HEK293 (cell line): Measurements from ENCODE around the gene CENPM.
A peak's percentile ranks its signal among the peaks of the same experiment; 100 is the strongest.

Experiments used
- CTCF ChIA-PET: fragments of 350-600 bp; formaldehyde crosslinking; extraction: SDS; loops from one replicate; lab custom pipeline; 2021; ENCODE audit warnings: antibody characterized with exemption; lab: Yijun Ruan, JAX
- POLR2A ChIA-PET: fragments of 300-600 bp; formaldehyde crosslinking; extraction: SDS; loops from one replicate; lab custom pipeline; 2020; ENCODE audit warnings: antibody characterized with exemption, inconsistent platforms; lab: Yijun Ruan, JAX
- H3K27ac ChIP-seq: fragments of 200-500 bp; sonication (Bioruptor generic); 2 replicates; pipeline ENCODE4 v1.5.1; 2014; ENCODE audit warnings: low read depth, low read length, control low read depth, inconsistent platforms; ENCODE audit errors: extremely low read depth
- H3K36me3 ChIP-seq, 2 experiments: fragments of 200-500 bp in 1 of 2; sonication (Bioruptor generic) in 1 of 2; 1 replicate in 1 of 2; 2 replicates in 1 of 2; pipeline ENCODE4 v1.5.1; 2014 to 2017; ENCODE audit warnings: inconsistent platforms in 2 of 2, low read length in 2 of 2; ENCODE audit not compliant: control insufficient read depth in 2 of 2, insufficient read depth in 1 of 2
- H3K4me1 ChIP-seq: fragments of 200-500 bp; sonication (Bioruptor generic); 2 replicates; pipeline ENCODE4 v1.5.1; 2014; ENCODE audit warnings: mild to moderate bottlenecking, low read length, inconsistent platforms; ENCODE audit not compliant: control insufficient read depth, insufficient read depth
- H3K4me3 ChIP-seq: 2 replicates; pipeline ENCODE4 v1.5.1; 2011; ENCODE audit warnings: low read depth, mild to moderate bottlenecking, control low read depth, low read length, moderate library complexity
- H3K9me3 ChIP-seq: fragments of 200-500 bp; sonication (Bioruptor generic); 2 replicates; pipeline ENCODE4 v1.5.1; 2014; ENCODE audit warnings: low read depth, low read length, inconsistent platforms; ENCODE audit not compliant: control insufficient read depth, insufficient read depth
- EGR2 ChIP-seq: fragments of 450-650 bp; formaldehyde crosslinking; IDR thresholded peaks from 2 replicates; pipeline ENCODE4 v1.5.1; 2016; ENCODE audit warnings: low read depth, missing biosample characterization, missing genetic modification characterization
- GLIS1 ChIP-seq: fragments of 450-650 bp; formaldehyde crosslinking; IDR thresholded peaks from 2 replicates; pipeline ENCODE4 v1.5.1; 2016; ENCODE audit warnings: missing biosample characterization, missing genetic modification characterization
- MZF1 ChIP-seq: fragments of 450-650 bp; formaldehyde crosslinking; IDR thresholded peaks from 2 replicates; pipeline ENCODE4 v1.5.1; 2017; ENCODE audit warnings: missing biosample characterization, missing genetic modification characterization, borderline replicate concordance
- PRDM1 ChIP-seq: fragments of 450-650 bp; formaldehyde crosslinking; IDR thresholded peaks from 2 replicates; pipeline ENCODE4; 2016; ENCODE audit warnings: missing biosample characterization, missing genetic modification characterization
- SP7 ChIP-seq: fragments of 450-650 bp; formaldehyde crosslinking; IDR thresholded peaks from 2 replicates; pipeline ENCODE4 v1.5.1; 2016; ENCODE audit warnings: missing biosample characterization, missing genetic modification characterization
- WT1 ChIP-seq: fragments of 450-650 bp; formaldehyde crosslinking; IDR thresholded peaks from 2 replicates; pipeline ENCODE4 v1.5.1; 2016; ENCODE audit warnings: missing biosample characterization, missing genetic modification characterization
- YY2 ChIP-seq: fragments of 450-650 bp; formaldehyde crosslinking; IDR thresholded peaks from 2 replicates; pipeline ENCODE4 v1.5.1; 2016; ENCODE audit warnings: missing biosample characterization, missing genetic modification characterization
- ZBTB17 ChIP-seq: fragments of 450-650 bp; formaldehyde crosslinking; IDR thresholded peaks from 2 replicates; pipeline ENCODE4 v1.5.1; 2016; ENCODE audit warnings: missing biosample characterization, missing genetic modification characterization
- ZBTB8A ChIP-seq: fragments of 450-650 bp; formaldehyde crosslinking; IDR thresholded peaks from 2 replicates; pipeline ENCODE4 v1.5.1; 2016; ENCODE audit warnings: missing biosample characterization, missing genetic modification characterization
- ZFHX2 ChIP-seq: fragments of 450-650 bp; formaldehyde crosslinking; conservative IDR thresholded peaks from 2 replicates; pipeline ENCODE4 v1.5.1; 2016; ENCODE audit warnings: missing biosample characterization, missing genetic modification characterization
- ZNF169 ChIP-seq: fragments of 450-650 bp; formaldehyde crosslinking; IDR thresholded peaks from 2 replicates; pipeline ENCODE4 v1.5.1; 2016; ENCODE audit warnings: missing biosample characterization, missing genetic modification characterization
- ZNF214 ChIP-seq: fragments of 450-650 bp; formaldehyde crosslinking; IDR thresholded peaks from 2 replicates; pipeline ENCODE4 v1.5.1; 2017; ENCODE audit warnings: missing biosample characterization, mild to moderate bottlenecking, missing genetic modification characterization, borderline replicate concordance
- ZNF311 ChIP-seq: fragments of 450-650 bp; formaldehyde crosslinking; IDR thresholded peaks from 2 replicates; pipeline ENCODE4 v1.5.1; 2017; ENCODE audit warnings: missing biosample characterization, missing genetic modification characterization, borderline replicate concordance
- ZNF335 ChIP-seq: fragments of 450-650 bp; formaldehyde crosslinking; conservative IDR thresholded peaks from 2 replicates; pipeline ENCODE4 v1.5.1; 2016; ENCODE audit warnings: missing biosample characterization, missing genetic modification characterization
- ZNF366 ChIP-seq: fragments of 450-650 bp; formaldehyde crosslinking; conservative IDR thresholded peaks from 2 replicates; pipeline ENCODE4 v1.5.1; 2016; ENCODE audit warnings: missing biosample characterization, missing genetic modification characterization
- ZNF596 ChIP-seq: fragments of 450-650 bp; IDR thresholded peaks from 2 replicates; pipeline ENCODE4 v1.5.0; 2018; ENCODE audit warnings: missing biosample characterization, mild to moderate bottlenecking, missing genetic modification characterization, moderate library complexity
- ZNF658 ChIP-seq: fragments of 450-650 bp; formaldehyde crosslinking; IDR thresholded peaks from 2 replicates; pipeline ENCODE4; 2016; ENCODE audit warnings: missing biosample characterization, missing genetic modification characterization
- ZNF747 ChIP-seq: fragments of 450-650 bp; formaldehyde crosslinking; IDR thresholded peaks from 2 replicates; pipeline ENCODE4 v1.5.1; 2016; ENCODE audit warnings: missing biosample characterization, missing genetic modification characterization
- ZNF777 ChIP-seq: fragments of 450-650 bp; formaldehyde crosslinking; IDR thresholded peaks from 2 replicates; pipeline ENCODE4 v1.5.1; 2017; ENCODE audit warnings: missing biosample characterization, missing genetic modification characterization, borderline replicate concordance
- ZNF785 ChIP-seq: fragments of 450-650 bp; formaldehyde crosslinking; IDR thresholded peaks from 2 replicates; pipeline ENCODE4 v1.5.1; 2016; ENCODE audit warnings: missing biosample characterization, missing genetic modification characterization
- ZNF837 ChIP-seq: fragments of 450-650 bp; formaldehyde crosslinking; IDR thresholded peaks from 2 replicates; pipeline ENCODE4 v1.5.1; 2016; ENCODE audit warnings: missing biosample characterization, missing genetic modification characterization
- ZNF843 ChIP-seq: fragments of 450-650 bp; formaldehyde crosslinking; IDR thresholded peaks from 2 replicates; pipeline ENCODE4 v1.5.1; 2016; ENCODE audit warnings: missing biosample characterization, missing genetic modification characterization
- TF ChIP-seq, protein P1 (sequence below): fragments of 450-650 bp; formaldehyde crosslinking; IDR thresholded peaks from 2 replicates; pipeline ENCODE4 v1.5.1; 2016; ENCODE audit warnings: missing biosample characterization, missing genetic modification characterization
- TF ChIP-seq, protein P2 (sequence below): sonication (generic); formaldehyde crosslinking; IDR thresholded peaks from 2 replicates; pipeline ENCODE4 v1.8.1; 2022; ENCODE audit warnings: mild to moderate bottlenecking, moderate library complexity, missing genetic modification reagents
- TF ChIP-seq, protein P3 (sequence below): fragments of 450-650 bp; formaldehyde crosslinking; IDR thresholded peaks from 2 replicates; pipeline ENCODE4 v1.5.1; 2016; ENCODE audit warnings: missing biosample characterization, missing genetic modification characterization

Gene CENPM

DNA sequence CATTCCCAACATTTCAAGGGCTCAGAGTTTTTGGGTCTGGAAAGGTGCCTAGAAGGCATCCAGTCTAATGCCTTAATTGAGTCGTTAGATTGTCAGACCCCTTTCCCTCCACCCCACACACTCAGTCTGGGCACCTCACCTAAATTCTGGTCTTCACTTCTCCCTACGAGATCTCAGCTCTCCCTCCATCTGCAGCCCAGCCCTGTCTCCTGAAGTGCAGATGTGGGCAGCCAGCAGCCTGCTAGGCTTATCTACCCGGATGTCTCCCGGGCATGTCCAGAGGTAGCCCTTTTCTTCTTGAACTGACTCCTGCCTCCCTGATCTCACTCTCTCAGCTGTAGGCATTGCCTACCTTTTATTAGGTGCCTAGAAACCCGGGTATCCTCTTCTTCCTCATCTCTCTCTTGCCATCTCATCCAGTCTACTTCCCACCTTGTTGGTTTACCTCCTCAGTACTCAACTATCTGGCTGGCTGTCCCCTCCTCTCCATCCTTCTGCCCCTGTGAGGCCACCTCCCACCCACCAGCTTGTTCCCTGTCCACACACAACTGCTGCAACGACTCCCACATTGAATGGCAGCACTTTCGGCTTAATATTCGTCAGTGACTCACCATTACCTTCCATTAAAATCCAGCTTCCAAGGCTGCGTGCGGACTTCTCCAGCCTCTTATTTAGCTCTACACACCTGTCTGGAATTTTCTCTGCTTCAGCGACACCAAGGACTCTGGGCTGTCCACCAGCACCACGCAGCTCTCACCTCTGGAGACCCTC lies 28.5 kb upstream of the CENPM start:
- ChIA-PET POLR2A (interaction anchor here (0.6 to 1.2 kb wide), 2 partner anchors 29 to 1047 kb away, joined by 3 to 4 read pairs; partner anchors contain the start of gene CENPM), CTCF (interaction anchor here (0.6 to 1.9 kb wide), 4 partner anchors 9 to 229 kb away, joined by 4 to 6 read pairs (median 4); no protein-coding TSS in a partner anchor)
- H3K4me3 ChIP-seq: no peak overlapping the region
- no peaks in the 10 kb centered on the region for H3K9me3 ChIP-seq
- H3K4me1 ChIP-seq: peaks cover 3% of the 10 kb centered on the region; the same call in 1 of the 2 replicates
- no peak overlapping the region for H3K27ac ChIP-seq
- H3K36me3 ChIP-seq: no peaks in the 10 kb centered on the region
- TF ChIP-seq MZF1 (tag by site-specific recombination) (no peak), ZNF747 (tag by site-specific recombination) (no peak), ZNF169 (tag by site-specific recombination) (0 out of 2 replicates have a peak, but pooled peaks have one; percentile 70), ZNF311 (tag by site-specific recombination) (no peak), ZNF366 (0 out of 2 replicates have a peak, but pooled peaks have one; percentile 7), ZNF658 (tag by site-specific recombination) (no peak), ZFHX2 (tag by site-specific recombination) (peak; percentile 91), ZNF335 (tag by site-specific recombination) (peak; percentile 55), ZBTB8A (tag by site-specific recombination) (peak; percentile 46; the same call in 1 of the 2 replicates), ZNF596 (tag by site-specific recombination) (no peak), PRDM1 (tag by site-specific recombination) (peak; percentile 63), ZNF837 (tag by site-specific recombination) (no peak), ZBTB17 (0 out of 2 replicates have a peak, but pooled peaks have one; percentile 24), ZNF214 (tag by site-specific recombination) (no peak), WT1 (no peak), GLIS1 (tag by site-specific recombination) (peak; percentile 71), YY2 (tag by site-specific recombination) (peak; percentile 57), SP7 (tag by site-specific recombination) (no peak), ZNF777 (tag by site-specific recombination) (no peak), EGR2 (tag by site-specific recombination) (peak; percentile 91), ZNF843 (tag by site-specific recombination) (no peak), ZNF785 (tag by site-specific recombination) (no peak)
- TF ChIP-seq, protein P1, sequence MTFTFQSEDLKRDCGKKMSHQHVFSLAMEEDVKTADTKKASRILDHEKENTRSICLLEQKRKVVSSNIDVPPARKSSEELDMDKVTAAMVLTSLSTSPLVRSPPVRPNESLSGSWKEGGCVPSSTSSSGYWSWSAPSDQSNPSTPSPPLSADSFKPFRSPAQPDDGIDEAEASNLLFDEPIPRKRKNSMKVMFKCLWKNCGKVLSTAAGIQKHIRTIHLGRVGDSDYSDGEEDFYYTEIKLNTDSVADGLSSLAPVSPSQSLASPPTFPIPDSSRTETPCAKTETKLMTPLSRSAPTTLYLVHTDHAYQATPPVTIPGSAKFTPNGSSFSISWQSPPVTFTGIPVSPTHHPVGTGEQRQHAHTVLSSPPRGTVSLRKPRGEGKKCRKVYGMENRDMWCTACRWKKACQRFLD (tag by site-specific recombination): no peak
- TF ChIP-seq, protein P2, sequence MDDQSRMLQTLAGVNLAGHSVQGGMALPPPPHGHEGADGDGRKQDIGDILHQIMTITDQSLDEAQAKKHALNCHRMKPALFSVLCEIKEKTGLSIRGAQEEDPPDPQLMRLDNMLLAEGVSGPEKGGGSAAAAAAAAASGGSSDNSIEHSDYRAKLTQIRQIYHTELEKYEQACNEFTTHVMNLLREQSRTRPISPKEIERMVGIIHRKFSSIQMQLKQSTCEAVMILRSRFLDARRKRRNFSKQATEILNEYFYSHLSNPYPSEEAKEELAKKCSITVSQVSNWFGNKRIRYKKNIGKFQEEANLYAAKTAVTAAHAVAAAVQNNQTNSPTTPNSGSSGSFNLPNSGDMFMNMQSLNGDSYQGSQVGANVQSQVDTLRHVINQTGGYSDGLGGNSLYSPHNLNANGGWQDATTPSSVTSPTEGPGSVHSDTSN: no peak
- TF ChIP-seq, protein P3, sequence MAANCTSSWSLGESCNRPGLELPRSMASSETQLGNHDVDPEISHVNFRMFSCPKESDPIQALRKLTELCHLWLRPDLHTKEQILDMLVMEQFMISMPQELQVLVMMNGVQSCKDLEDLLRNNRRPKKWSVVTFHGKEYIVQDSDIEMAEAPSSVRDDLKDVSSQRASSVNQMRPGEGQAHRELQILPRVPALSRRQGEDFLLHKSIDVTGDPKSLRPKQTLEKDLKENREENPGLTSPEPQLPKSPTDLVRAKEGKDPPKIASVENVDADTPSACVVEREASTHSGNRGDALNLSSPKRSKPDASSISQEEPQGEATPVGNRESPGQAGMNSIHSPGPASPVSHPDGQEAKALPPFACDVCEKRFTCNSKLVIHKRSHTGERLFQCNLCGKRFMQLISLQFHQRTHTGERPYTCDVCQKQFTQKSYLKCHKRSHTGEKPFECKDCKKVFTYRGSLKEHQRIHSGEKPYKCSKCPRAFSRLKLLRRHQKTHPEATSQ (tag by site-specific recombination): no peak
